ENCODE data around the gene MYH7B. TPM values are rescaled to one million over a fixed set of nuclear protein-coding genes. Genes with fewer than 3 reads are reported as not detected.

Gene MYH7B
- total RNA-seq, 1 experiment from 2014 or later = 0.22 TPM

GRCh38 chr20:34995192-34995591, 39.5 kb downstream of the MYH7B start:
- Histone ChIP-seq H3K4me1 (ENCODE audit: insufficient read depth, low read length) (no peaks in the 10 kb centered on the region), H3K14ac (ENCODE audit: insufficient read depth, low read length) (no peak overlapping the region), H2BK5ac (ENCODE audit: insufficient read length, low read length) (no peak overlapping the region), H3K27me3 (ENCODE audit: insufficient read depth, low read length) (no peaks in the 10 kb centered on the region), H4K91ac (ENCODE audit: insufficient read length, low read depth, low read length) (no peak overlapping the region), H3K4me2 (ENCODE audit: insufficient read depth, insufficient read length, low read length) (no peak overlapping the region), H3K9ac (ENCODE audit: extremely low read depth, insufficient read length, low read length) (no peak overlapping the region), H2BK15ac (ENCODE audit: low read depth, low read length) (no peak overlapping the region), H4K5ac (ENCODE audit: insufficient read length, low read depth, low read length) (no peak overlapping the region), H3K4ac (ENCODE audit: low read depth, low read length) (no peak overlapping the region), H3K27ac (ENCODE audit: insufficient read length, low read depth, low read length) (no peak overlapping the region), H3K18ac (ENCODE audit: insufficient read length, low read depth, low read length) (no peak overlapping the region), H3T11ph (ENCODE audit: low read length) (no peak overlapping the region), H4K20me1 (ENCODE audit: control insufficient read depth, insufficient read depth, insufficient read length) (no peaks in the 10 kb centered on the region), H2AK5ac (ENCODE audit: insufficient read length, low read length) (no peak overlapping the region), H3K9me3 (ENCODE audit: control insufficient read depth, low read depth, low read length) (no peaks in the 10 kb centered on the region), H3K79me1 (ENCODE audit: insufficient read depth, low read depth, low read length, poor library complexity, severe bottlenecking) (no peaks in the 10 kb centered on the region), H2BK12ac (ENCODE audit: insufficient read length, low read depth, low read length) (no peak overlapping the region), H2AFZ (ENCODE audit: low read length) (no peak overlapping the region), H3K56ac (ENCODE audit: insufficient read length, low read depth, low read length) (no peak overlapping the region), H2BK20ac (ENCODE audit: low read depth, low read length, poor library complexity, severe bottlenecking) (no peak overlapping the region), H2BK120ac (ENCODE audit: low read depth, low read length, poor library complexity, severe bottlenecking) (no peak overlapping the region), H3K23me2 (ENCODE audit: insufficient read length, low read depth, low read length, poor library complexity, severe bottlenecking) (no peaks in the 10 kb centered on the region), H3K79me2 (ENCODE audit: insufficient read depth, low read length) (no peaks in the 10 kb centered on the region), H4K8ac (replicated peaks; ENCODE audit: insufficient read length, low read depth, low read length) (no peak overlapping the region), H3K23ac (ENCODE audit: insufficient read length, low read depth, low read length) (no peak overlapping the region)
- Mint-ChIP-seq H3K4me1 (peaks cover 0 to 3% of the 10 kb centered on the region in 2 experiments; a peak in 2 of 4 replicates), H3K9me3 (no peaks in the 10 kb centered on the region; a peak in 1 of 5 replicates), H3K27me3 (ENCODE audit: low read depth) (peaks cover 2% of the 10 kb centered on the region), H3K36me3 (ENCODE audit: insufficient read depth in 1 of 3, low read depth in 3 of 3) (peaks cover 8 to 54% (median 35%) of the 10 kb centered on the region in 3 experiments; a peak in 6 of 7 replicates), H3K4me3 (no peak overlapping the region), H3K27ac (no peak overlapping the region; a peak in 1 of 7 replicates)
- no CpG with 5 or more reads among the region's 14 CpGs for WGBS (ENCODE audit: extremely low coverage, insufficient read length, low lambda C conversion rate)
- DNase-seq = no peak
- no peak for TF ChIP-seq CTCF (conservative IDR thresholded peaks at IDR 0.05)
